ENCODE results near the gene FAM107B.

DNA sequence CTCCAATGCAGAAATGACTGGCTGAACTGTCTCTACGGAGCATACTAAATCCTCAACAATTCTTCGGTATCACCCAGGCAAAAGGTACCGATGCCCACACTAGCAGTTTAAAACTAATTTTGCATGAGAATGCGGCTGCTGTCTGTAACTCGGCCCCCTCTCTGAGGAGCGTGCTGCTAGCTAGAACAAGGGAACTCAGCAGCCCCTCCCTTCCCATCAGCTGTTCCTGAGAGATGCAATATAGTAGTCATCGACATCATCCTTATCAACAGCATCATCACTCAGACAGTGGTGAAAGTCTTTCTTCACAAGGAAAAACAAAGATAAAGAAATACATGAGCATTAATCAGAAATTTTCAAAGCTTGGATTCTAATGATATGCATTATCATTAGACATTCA is 254.9 kb downstream of the FAM107B start:
- TF ChIP-seq, protein P1, sequence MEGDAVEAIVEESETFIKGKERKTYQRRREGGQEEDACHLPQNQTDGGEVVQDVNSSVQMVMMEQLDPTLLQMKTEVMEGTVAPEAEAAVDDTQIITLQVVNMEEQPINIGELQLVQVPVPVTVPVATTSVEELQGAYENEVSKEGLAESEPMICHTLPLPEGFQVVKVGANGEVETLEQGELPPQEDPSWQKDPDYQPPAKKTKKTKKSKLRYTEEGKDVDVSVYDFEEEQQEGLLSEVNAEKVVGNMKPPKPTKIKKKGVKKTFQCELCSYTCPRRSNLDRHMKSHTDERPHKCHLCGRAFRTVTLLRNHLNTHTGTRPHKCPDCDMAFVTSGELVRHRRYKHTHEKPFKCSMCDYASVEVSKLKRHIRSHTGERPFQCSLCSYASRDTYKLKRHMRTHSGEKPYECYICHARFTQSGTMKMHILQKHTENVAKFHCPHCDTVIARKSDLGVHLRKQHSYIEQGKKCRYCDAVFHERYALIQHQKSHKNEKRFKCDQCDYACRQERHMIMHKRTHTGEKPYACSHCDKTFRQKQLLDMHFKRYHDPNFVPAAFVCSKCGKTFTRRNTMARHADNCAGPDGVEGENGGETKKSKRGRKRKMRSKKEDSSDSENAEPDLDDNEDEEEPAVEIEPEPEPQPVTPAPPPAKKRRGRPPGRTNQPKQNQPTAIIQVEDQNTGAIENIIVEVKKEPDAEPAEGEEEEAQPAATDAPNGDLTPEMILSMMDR (IDR thresholded peaks at IDR 0.05) = no peak
- no peak for TF ChIP-seq POLR2A (IDR thresholded peaks at IDR 0.05)

Measured in adrenal gland (tissue), 5 donors.